HG02943 (cell line): Measurements from ENCODE around the gene PLEKHH1.

ENCODE experiments used
- ATAC-seq: cut with Tn5 transposase; IDR thresholded peaks from one replicate; pipeline ENCODE4 v1.9.1; 2021; ENCODE audit warnings: mild to moderate bottlenecking, low read depth, moderate library complexity; ENCODE audit not compliant: unreplicated experiment

PLEKHH1 gene

DNA sequence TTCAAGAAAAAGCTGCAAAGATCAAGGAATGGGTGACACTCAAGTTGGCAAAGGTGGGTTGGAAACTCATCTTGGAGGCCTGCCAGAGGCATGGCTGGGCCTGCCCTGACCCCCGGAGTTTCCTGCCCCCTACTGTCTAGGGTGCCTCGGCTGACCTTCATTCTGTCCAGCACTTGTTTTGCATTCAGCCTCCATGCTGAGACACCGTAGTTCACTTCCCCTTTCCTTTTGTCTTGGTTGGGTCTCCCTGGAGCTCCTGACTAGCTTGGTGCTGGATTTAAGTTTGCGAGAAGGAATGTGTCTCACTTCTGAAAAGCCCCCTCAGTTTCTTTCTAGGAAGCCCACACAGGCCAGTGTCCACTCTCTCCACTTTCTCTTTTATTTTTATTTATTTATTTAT is 26.5 kb downstream of the PLEKHH1 start:
- ATAC-seq: no peak

- no peak for ATAC-seq
Measured at GRCh38 chr14:67562025-67562775, 29.1 kb downstream of the PLEKHH1 start.

DNA sequence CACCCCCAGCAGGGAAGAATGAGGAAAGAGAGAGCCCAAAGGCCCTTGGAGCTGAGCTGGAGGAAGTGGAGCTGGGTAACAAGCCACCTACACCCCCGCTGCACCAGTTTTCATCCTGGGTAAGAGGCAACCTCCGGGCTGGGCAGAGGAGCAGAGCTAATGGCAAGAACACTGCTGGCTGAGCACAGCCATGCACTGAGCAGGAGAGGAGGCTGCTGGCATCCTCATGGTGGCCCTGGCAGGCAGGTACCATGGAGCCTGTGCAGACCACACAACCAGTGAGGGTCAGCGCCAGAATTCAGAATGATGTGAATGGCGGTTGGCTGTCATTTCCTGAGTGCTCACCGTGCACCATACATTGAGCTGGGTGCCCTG is 29.7 kb downstream of the PLEKHH1 start:
- no peak for ATAC-seq

GRCh38 chr14:67564236-67564635 is 31.1 kb downstream of the PLEKHH1 start:
- no peak for ATAC-seq

DNA sequence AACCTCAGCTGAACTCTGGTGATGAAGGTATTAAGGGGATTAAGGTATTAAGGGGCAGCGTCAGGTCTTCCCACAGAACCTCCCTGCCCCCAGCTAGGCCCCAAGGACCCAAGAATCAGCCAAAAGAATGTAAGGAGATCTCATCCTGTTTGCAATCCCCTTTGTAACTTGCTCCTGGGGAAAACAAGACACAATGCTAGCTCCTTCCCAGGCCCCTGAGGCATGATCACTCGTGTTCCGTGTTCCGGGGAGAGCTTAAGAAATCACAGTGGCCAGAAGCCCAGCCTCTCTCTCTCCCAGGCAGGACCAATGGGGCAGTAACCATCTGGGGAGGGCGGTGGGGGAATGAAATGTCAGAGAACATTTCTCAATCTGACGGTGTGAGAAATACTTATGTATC is 33.8 kb downstream of the PLEKHH1 start:
- no peak for ATAC-seq

GRCh38 chr14:67567654-67568053 is 34.6 kb downstream of the PLEKHH1 start:
- no peak for ATAC-seq

GRCh38 chr14:67569011-67569650 is 36.0 kb downstream of the PLEKHH1 start:
- no peak for ATAC-seq

DNA sequence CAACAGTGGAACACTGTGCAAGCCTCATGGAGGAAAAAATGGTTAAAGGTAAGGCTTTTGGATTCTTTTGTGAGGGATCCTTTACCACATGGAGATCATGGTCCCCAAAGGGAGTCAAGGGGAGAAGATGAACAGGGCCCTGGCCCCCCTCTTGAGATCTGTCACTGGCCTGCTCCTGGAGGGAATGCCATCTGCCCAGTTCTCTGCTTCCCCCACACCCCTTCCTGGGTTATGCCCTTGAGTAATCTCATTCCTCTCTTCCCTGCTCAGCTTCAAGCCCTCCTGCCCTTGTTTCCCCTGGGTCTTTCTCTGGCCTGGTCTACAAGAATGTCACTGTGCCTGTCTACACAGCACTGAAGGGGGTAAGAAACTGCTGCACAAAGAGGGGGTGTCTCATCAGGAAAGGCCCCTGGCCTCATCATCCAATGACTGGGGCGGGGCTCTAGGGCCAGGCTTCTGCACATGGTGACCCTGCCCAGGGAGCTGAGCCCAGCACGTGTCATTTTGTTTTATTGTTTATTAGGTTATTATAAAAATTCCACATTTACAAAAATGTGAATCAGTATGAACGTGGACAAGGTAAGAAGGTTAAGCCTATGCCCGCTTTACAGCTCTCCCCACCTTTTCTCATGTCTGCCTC is 36.7 kb downstream of the PLEKHH1 start:
- no peak for ATAC-seq

- ATAC-seq: no peak
Measured at GRCh38 chr14:67570453-67570852, 37.4 kb downstream of the PLEKHH1 start.

- peak; percentile 62 for ATAC-seq
Measured at GRCh38 chr14:67571275-67571990, 38.3 kb downstream of the PLEKHH1 start.

DNA sequence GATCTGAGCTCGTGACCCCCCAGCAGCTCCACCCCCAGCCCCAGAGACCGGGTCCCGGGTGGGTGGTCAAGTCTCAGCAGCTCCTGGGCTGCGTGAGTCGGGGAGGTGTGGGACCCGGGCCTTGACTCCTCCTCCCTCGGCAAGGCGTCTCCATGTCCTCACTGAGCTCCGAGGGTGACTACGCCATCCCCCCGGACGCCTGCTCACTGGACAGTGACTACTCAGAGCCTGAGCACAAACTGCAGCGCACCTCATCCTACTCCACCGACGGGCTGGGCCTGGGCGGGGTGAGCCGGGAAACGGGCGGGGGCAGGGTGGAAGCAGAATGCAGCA is 38.9 kb downstream of the PLEKHH1 start:
- no peak for ATAC-seq

DNA sequence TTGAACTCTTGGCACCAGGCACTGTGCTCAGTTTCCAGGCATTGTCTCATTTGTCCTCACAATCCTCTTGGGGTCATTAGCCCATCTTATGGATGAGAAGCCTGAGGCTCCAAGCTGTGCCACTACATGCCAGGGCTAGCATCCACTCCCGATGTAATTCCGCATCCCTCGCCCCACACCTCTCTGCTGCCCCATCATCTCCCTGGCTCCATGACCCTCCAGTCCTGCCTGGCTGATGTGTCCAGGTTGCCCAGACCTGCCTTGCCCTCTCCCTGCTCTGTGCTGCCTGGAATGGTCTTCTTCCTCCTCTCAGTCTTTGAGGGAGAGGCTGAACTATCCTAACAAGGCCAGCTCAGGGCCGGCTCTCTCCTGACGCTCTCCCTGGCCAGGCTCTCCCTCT is 39.5 kb downstream of the PLEKHH1 start:
- ATAC-seq: no peak

DNA sequence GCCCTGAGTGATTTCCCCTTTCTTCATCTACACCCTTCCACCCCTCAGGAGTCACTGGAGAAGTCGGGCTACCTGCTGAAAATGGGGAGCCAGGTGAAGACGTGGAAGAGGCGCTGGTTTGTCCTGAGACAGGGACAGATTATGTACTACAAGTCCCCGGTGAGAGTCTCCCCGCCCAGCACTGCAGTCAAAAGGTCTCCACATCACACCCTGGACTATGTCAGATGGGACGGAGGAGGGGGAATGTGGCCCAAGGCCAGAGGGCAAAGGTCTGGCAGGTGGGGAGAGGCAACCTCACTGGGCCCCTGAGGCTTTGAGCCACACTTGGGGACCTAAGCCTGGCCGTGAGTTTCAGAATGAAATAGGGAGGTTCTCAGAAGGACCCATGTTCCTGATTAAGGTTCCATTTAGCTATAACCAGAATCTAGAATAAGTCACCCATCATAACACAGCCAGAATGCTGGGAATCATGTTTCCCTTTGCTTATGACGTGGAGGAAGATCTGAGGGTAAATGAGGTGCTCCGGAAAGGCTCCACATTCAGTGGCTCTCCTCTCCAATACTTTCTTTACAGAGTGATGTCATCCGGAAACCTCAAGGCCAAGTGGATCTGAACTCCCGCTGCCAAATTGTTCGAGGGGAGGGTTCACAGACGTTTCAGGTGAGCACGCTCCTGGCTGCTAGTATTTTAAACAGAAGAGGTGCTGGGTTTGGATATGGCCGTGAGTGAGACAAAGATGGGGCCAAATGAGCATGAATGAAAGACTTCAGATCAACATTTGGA is 40.3 kb downstream of the PLEKHH1 start:
- no peak for ATAC-seq

DNA sequence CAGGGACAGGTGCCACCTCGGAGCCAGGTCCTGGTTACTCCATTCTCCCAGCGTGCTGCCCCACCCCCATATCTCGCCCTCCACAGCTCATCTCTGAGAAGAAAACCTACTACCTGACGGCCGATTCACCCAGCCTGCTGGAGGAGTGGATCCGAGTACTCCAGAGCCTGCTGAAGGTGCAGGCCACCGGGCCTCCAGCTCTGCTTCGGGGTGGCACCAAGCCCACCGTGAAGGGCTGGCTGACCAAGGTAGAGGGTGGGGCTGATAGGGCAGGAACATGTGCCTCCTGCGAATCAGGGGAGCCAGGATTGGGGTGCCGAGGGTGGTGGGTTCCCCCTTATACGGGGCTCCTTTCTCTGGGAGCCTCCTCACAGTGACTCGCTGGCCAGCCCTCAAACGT is 41.1 kb downstream of the PLEKHH1 start:
- no peak for ATAC-seq

DNA sequence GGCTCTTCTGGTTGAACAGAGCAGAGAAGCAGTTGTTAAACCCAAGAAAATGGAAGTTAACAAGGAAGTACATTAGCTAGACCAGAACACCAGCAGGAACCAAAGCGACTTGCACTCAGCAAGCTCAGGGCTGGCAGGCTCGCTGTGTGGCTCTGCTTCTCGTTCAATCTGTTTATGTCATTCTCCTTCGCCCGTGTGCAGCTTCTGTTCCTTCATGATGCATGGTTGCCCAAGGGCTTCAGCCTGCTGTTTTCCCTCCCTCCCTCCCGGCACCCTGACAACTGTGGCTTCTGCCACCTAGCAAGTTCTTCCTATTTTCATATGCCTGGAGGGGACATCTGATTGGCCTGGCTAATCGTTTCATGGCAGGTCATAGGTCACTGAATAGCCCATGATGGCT is 41.7 kb downstream of the PLEKHH1 start:
- ATAC-seq: no peak

- no peak for ATAC-seq
Measured at GRCh38 chr14:67575684-67576083, 42.6 kb downstream of the PLEKHH1 start.

DNA sequence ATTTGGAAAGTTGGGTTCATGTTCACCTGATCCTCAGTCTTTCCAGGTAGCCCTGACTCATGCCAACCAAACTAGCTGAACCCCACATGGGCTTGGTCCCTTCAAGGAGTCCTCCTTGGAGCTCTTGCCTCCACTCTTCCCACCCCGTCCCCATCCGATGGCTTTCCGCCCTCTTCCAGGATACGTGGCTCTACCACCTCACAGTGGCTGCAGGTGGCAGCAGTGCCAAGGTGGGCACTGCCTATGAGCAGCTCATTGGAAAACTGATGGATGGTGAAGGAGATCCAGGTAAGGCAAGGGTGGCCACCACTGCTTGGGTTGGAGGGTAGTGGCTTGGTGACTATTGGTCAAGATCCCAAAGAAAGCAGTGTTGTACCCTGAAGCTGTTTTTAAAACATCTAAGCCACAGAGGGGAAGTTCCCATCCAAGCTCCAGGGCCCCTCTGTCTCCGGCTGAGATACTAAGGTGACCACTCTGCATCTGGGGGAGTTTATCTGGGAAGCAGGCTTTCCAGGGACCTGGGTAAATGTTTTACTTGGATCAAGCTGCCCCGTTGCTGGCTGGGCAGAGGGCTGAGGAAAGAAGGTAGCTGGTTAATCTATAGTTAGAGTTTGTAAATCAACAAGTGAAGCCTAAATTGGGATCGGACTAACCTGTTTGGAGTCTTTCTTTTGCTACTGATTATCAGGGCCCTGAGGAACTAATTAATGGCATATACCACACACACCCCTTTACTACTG is 43.3 kb downstream of the PLEKHH1 start:
- ATAC-seq: no peak

DNA sequence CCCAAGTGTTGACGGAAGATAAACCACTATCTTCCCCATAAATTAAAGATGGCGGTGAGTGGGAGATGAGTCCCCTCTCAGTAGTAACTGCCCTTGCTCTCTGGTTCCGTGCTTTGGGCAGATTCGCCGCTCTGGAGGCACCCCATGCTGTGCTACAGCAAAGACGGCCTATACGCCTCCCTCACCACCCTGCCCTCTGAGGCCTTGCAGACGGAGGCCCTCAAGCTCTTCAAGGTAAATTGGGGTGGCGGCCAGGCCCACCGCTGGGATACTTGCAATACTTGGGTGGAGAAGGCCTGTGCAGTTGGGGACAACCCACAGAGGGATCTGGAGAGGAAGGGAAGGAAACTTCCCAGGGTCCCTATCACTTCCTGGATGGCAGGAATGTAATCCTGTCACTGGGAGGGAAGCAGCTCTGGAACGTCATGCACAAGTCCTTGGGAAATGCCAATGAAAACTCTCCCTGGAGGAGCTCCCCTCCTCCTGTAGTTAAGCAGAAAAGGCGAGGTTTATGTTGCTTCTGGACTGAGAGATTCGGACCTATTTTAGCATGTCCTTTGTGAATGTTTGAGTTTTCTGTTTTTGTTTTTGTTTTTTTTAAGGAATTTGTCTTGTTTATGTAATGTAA is 44.2 kb downstream of the PLEKHH1 start:
- no peak for ATAC-seq

GRCh38 chr14:67577909-67578749 is 45.0 kb downstream of the PLEKHH1 start:
- no peak for ATAC-seq
